ENCODE measurements around the gene SMDT1. TPM values are rescaled to one million over a fixed set of nuclear protein-coding genes. Genes with fewer than 3 reads are reported as not detected.

Gene SMDT1
- total and polyA plus RNA-seq, 12 donors, result 111 to 197 (median 135) TPM

- H3K36me3 ChIP-seq, result no peaks in the 10 kb centered on the region
- 68 to 73% methylated on average over 8 of the region's 8 CpGs for WGBS, 2 donors
- H3K4me3 ChIP-seq, result no peak overlapping the region
- intact Hi-C loops (cut with DNase I), result no loop called here
- peaks cover 0 to 10% (median 0%) of the 10 kb centered on the region in 7 donors for H3K27me3 ChIP-seq
- TF ChIP-seq CTCF (IDR thresholded peaks at IDR 0.05), result no peak
- no peak overlapping the region for H3K27ac ChIP-seq
- ATAC-seq (no peak), DNase-seq (no peak)
- H3K4me1 ChIP-seq, result no peaks in the 10 kb centered on the region
- H3K9me3 ChIP-seq, result no peaks in the 10 kb centered on the region
Observed at GRCh38 chr22:42131562-42131961, 52.1 kb downstream of the SMDT1 start.

- Histone ChIP-seq H3K36me3 (no peaks in the 10 kb centered on the region), H3K4me1 (no peaks in the 10 kb centered on the region), H3K9me3 (no peaks in the 10 kb centered on the region), H3K27me3 (peaks cover 0 to 10% (median 0%) of the 10 kb centered on the region in 7 donors), H3K4me3 (no peak overlapping the region), H3K27ac (no peak overlapping the region)
- DNase-seq (peak in 1 of 2 donors; percentile 12), ATAC-seq (no peak)
- no peak for TF ChIP-seq CTCF (IDR thresholded peaks at IDR 0.05)
- 74 to 88% methylated on average over 12 to 13 of the region's 13 CpGs for WGBS, 2 donors
- intact Hi-C loops (cut with DNase I), result no loop called here
Observed at GRCh38 chr22:42132457-42132856, 53.0 kb downstream of the SMDT1 start.

Other genes with a start within 250 kb of the SMDT1 start
- gene SREBF2, start 246.6 kb upstream of the SMDT1 start, total RNA-seq, result 10 to 100 TPM; 57.1 to 94.3 (median 75.8) TPM
- 10 to 100 TPM; 37.5 to 52.3 TPM for gene SREBF2, start 246.6 kb upstream of the SMDT1 start, polyA plus RNA-seq
- 1 to 10 TPM in 9 of 10 donors, under 1 TPM in 1; 0.78 to 4.6 (median 1.4) TPM for gene SHISA8, start 164.6 kb upstream of the SMDT1 start, total RNA-seq
- 1 to 10 TPM in 1 of 2 donors, under 1 TPM in 1; 0.16 to 3.5 TPM for gene SHISA8, start 164.6 kb upstream of the SMDT1 start, polyA plus RNA-seq
- under 1 TPM; 0.24 to 0.77 (median 0.48) TPM for gene TNFRSF13C, start 152.9 kb upstream of the SMDT1 start, total RNA-seq
- under 1 TPM; 0.03 to 0.44 TPM for gene TNFRSF13C, start 152.9 kb upstream of the SMDT1 start, polyA plus RNA-seq
- 1 to 10 TPM in 1 of 10 donors, under 1 TPM in 5, not detected in 4; 0.34 to 3.5 (median 0.66) TPM for gene CENPM, start 132.5 kb upstream of the SMDT1 start, total RNA-seq
- 1 to 10 TPM; 1.0 to 1.7 TPM for gene CENPM, start 132.5 kb upstream of the SMDT1 start, polyA plus RNA-seq
- under 1 TPM in 4 of 10 donors, not detected in 6; 0.06 to 0.44 (median 0.10) TPM for gene SEPTIN3, start 110.3 kb upstream of the SMDT1 start, total RNA-seq
- under 1 TPM; 0.03 to 0.22 TPM for gene SEPTIN3, start 110.3 kb upstream of the SMDT1 start, polyA plus RNA-seq
- under 1 TPM in 5 of 10 donors, not detected in 5; 0.09 to 0.81 (median 0.21) TPM for gene WBP2NL, start 80.9 kb upstream of the SMDT1 start, total RNA-seq
- gene WBP2NL, start 80.9 kb upstream of the SMDT1 start, polyA plus RNA-seq, result under 1 TPM; 0.12 to 0.66 TPM
- gene NAGA, start 8.9 kb upstream of the SMDT1 start, total RNA-seq, result 10 to 100 TPM in 7 of 10 donors, 1 to 10 TPM in 3; 7.3 to 34.8 (median 12.3) TPM
- gene NAGA, start 8.9 kb upstream of the SMDT1 start, polyA plus RNA-seq, result 10 to 100 TPM in 1 of 2 donors, 1 to 10 TPM in 1; 6.6 to 13.0 TPM
- gene PHETA2, start 5.5 kb upstream of the SMDT1 start, total RNA-seq, result 1 to 10 TPM; 2.3 to 6.3 (median 2.9) TPM
- gene PHETA2, start 5.5 kb upstream of the SMDT1 start, polyA plus RNA-seq, result 1 to 10 TPM; 5.1 to 7.0 TPM
- 100 to 1,000 TPM; 179 to 344 (median 265) TPM for gene NDUFA6, start 11.1 kb downstream of the SMDT1 start, total RNA-seq
- gene NDUFA6, start 11.1 kb downstream of the SMDT1 start, polyA plus RNA-seq, result 100 to 1,000 TPM; 369 to 479 TPM
- gene CYP2D6, start 51.1 kb downstream of the SMDT1 start, total RNA-seq, result under 1 TPM in 2 of 10 donors, not detected in 8; 0.12 to 0.17 TPM
- under 1 TPM; 0.32 to 0.95 TPM for gene CYP2D6, start 51.1 kb downstream of the SMDT1 start, polyA plus RNA-seq
- 10 to 100 TPM; 11.6 to 18.8 (median 15.3) TPM for gene TCF20, start 191.0 kb downstream of the SMDT1 start, total RNA-seq
- 1 to 10 TPM; 4.2 to 5.3 TPM for gene TCF20, start 191.0 kb downstream of the SMDT1 start, polyA plus RNA-seq

Data from heart right ventricle (tissue), 16 donors.